GM12878 (cell line): ENCODE measurements around the gene OPCML.

ENCODE experiments used
- ATF3 ChIP-seq: IDR thresholded peaks from 2 replicates; pipeline ENCODE4 v1.6.1; 2011; ENCODE audit warnings: low read depth, mild to moderate bottlenecking, low read length, moderate library complexity, borderline replicate concordance; ENCODE audit errors: extremely low read depth
- BCL3 ChIP-seq: IDR thresholded peaks from 2 replicates; pipeline ENCODE4 v1.6.1; 2011; ENCODE audit warnings: borderline replicate concordance, low read depth, mild to moderate bottlenecking, moderate library complexity, low read length; ENCODE audit not compliant: insufficient read depth, poor library complexity, severe bottlenecking
- EP300 ChIP-seq, 2 experiments: fragments of 150-350 bp in 1 of 2; IDR thresholded peaks; 2 replicates each; pipeline ENCODE4 v1.6.1; 2011 to 2012; ENCODE audit warnings: low read depth in 2 of 2, low read length in 2 of 2, borderline replicate concordance in 1 of 2, improper control_type of control experiment in 1 of 2, inconsistent platforms in 1 of 2; ENCODE audit not compliant: control insufficient read depth in 1 of 2
- FOXK2 ChIP-seq: fragments of 450-650 bp; IDR thresholded peaks from 2 replicates; pipeline ENCODE4 v1.6.1; 2017; ENCODE audit warnings: mild to moderate bottlenecking, moderate library complexity
- HDAC2 ChIP-seq: fragments of 200-600 bp; sonication (generic); IDR thresholded peaks from 2 replicates; pipeline ENCODE4 v1.6.1; 2017
- MYC ChIP-seq: IDR thresholded peaks from 2 replicates; pipeline ENCODE4 v1.6.1; 2011; ENCODE audit warnings: mild to moderate bottlenecking, low read length, moderate library complexity, inconsistent platforms; ENCODE audit not compliant: insufficient read depth, insufficient replicate concordance, insufficient read length, severe bottlenecking
- SMARCA5 ChIP-seq: fragments of 450-650 bp; IDR thresholded peaks from 2 replicates; pipeline ENCODE4 v1.6.1; 2017; ENCODE audit warnings: mild to moderate bottlenecking
- SPI1 ChIP-seq: IDR thresholded peaks from 2 replicates; pipeline ENCODE4 v1.6.1; 2011; ENCODE audit warnings: low read depth, mild to moderate bottlenecking, low read length, moderate library complexity, borderline replicate concordance; ENCODE audit not compliant: insufficient read depth
- ZSCAN29 ChIP-seq: fragments of 450-650 bp; IDR thresholded peaks from 2 replicates; pipeline ENCODE4 v1.6.1; 2017; ENCODE audit warnings: mild to moderate bottlenecking, moderate library complexity
- TF ChIP-seq, protein P1 (sequence below), 3 experiments: IDR thresholded peaks in 2 of 3; conservative IDR thresholded peaks in 1 of 3; 2 replicates each; pipeline ENCODE4 v1.5.1; 2011; ENCODE audit warnings: low read depth in 3 of 3, low read length in 3 of 3, mild to moderate bottlenecking in 3 of 3, control low read depth in 2 of 3, moderate library complexity in 2 of 3, inconsistent platforms in 1 of 3, mixed read lengths in 1 of 3; ENCODE audit not compliant: control insufficient read depth in 2 of 3, insufficient read depth in 1 of 3; ENCODE audit errors: extremely low read depth in 1 of 3

DNA sequence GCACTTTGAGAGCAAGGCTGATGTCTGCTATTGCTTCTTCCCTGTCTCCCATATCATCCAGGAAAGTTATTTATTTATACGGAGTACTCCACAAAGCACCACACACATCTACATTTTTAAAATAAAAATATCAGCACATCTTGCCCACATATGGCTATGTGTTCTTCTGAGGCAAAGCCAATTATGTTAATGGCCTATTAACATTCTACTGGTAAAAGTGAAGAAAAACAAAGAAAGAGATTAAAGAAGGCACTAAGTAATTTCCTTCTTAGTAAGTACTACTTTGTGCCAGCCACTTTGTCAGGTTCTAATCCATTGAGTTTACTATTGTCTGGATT is 548.7 kb downstream of the OPCML start:
- no peak for TF ChIP-seq MYC
- TF ChIP-seq SMARCA5 = no peak
- no peak for TF ChIP-seq FOXK2
- no peak for TF ChIP-seq HDAC2
- TF ChIP-seq BCL3 = no peak
- no peak for TF ChIP-seq ZSCAN29
- no peak for TF ChIP-seq EP300 (IDR thresholded peaks at IDR 0.05; ENCODE audit: borderline replicate concordance in 1 of 2, control insufficient read depth in 1 of 2, low read depth in 2 of 2, low read length in 2 of 2)
- TF ChIP-seq, protein P1, sequence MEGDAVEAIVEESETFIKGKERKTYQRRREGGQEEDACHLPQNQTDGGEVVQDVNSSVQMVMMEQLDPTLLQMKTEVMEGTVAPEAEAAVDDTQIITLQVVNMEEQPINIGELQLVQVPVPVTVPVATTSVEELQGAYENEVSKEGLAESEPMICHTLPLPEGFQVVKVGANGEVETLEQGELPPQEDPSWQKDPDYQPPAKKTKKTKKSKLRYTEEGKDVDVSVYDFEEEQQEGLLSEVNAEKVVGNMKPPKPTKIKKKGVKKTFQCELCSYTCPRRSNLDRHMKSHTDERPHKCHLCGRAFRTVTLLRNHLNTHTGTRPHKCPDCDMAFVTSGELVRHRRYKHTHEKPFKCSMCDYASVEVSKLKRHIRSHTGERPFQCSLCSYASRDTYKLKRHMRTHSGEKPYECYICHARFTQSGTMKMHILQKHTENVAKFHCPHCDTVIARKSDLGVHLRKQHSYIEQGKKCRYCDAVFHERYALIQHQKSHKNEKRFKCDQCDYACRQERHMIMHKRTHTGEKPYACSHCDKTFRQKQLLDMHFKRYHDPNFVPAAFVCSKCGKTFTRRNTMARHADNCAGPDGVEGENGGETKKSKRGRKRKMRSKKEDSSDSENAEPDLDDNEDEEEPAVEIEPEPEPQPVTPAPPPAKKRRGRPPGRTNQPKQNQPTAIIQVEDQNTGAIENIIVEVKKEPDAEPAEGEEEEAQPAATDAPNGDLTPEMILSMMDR (IDR thresholded peaks at IDR 0.05 in 2 of 3, conservative IDR thresholded peaks at IDR 0.05 in 1 of 3; ENCODE audit: control insufficient read depth in 2 of 3, extremely low read depth in 1 of 3, insufficient read depth in 1 of 3, low read depth in 3 of 3, low read length in 3 of 3) = no peak
- no peak for TF ChIP-seq SPI1
- TF ChIP-seq ATF3 = no peak
